IPS-18a (cell line): ENCODE data around the gene RXFP2.

Experiments
- H3K27ac ChIP-seq: one replicate; pipeline ENCODE4 v1.5.1; 2013; ENCODE audit warnings: low read length
- H3K27me3 ChIP-seq: one replicate; pipeline ENCODE4 v1.6.1; 2013; ENCODE audit warnings: mild to moderate bottlenecking, low read length; ENCODE audit not compliant: control insufficient read depth, insufficient read depth
- H3K36me3 ChIP-seq: one replicate; pipeline ENCODE4 v1.6.1; 2013; ENCODE audit warnings: low read depth, low read length; ENCODE audit not compliant: control insufficient read depth
- H3K4me1 ChIP-seq: one replicate; pipeline ENCODE4 v1.6.1; 2013; ENCODE audit warnings: low read depth, low read length; ENCODE audit not compliant: control insufficient read depth
- H3K4me3 ChIP-seq: one replicate; pipeline ENCODE4 v1.5.1; 2013; ENCODE audit warnings: low read length
- H3K9ac ChIP-seq: one replicate; pipeline ENCODE4 v1.6.1; 2013; ENCODE audit warnings: mild to moderate bottlenecking, low read length, moderate library complexity
- H3K9me3 ChIP-seq: one replicate; pipeline ENCODE4 v1.6.1; 2013; ENCODE audit warnings: low read depth, low read length; ENCODE audit not compliant: control insufficient read depth

RXFP2 gene

GRCh38 chr13:31798189-31798588 is 58.9 kb downstream of the RXFP2 start:
- Histone ChIP-seq H3K4me1 (no peaks in the 10 kb centered on the region), H3K27me3 (no peaks in the 10 kb centered on the region), H3K36me3 (no peaks in the 10 kb centered on the region), H3K9ac (no peak overlapping the region), H3K27ac (no peak overlapping the region), H3K9me3 (no peaks in the 10 kb centered on the region), H3K4me3 (no peak overlapping the region)

GRCh38 chr13:31801088-31801487 is 61.8 kb downstream of the RXFP2 start:
- H3K27ac ChIP-seq, result no peak overlapping the region
- no peaks in the 10 kb centered on the region for H3K4me1 ChIP-seq
- no peak overlapping the region for H3K9ac ChIP-seq
- no peak overlapping the region for H3K4me3 ChIP-seq
- no peaks in the 10 kb centered on the region for H3K36me3 ChIP-seq
- H3K9me3 ChIP-seq, result no peaks in the 10 kb centered on the region
- no peaks in the 10 kb centered on the region for H3K27me3 ChIP-seq

- Histone ChIP-seq H3K27ac (no peak overlapping the region), H3K9ac (no peak overlapping the region)
These were observed 64.0 kb downstream of the RXFP2 start for GRCh38 chr13:31803311-31803710.

GRCh38 chr13:31805841-31806240 is 66.5 kb downstream of the RXFP2 start:
- H3K27ac ChIP-seq, result no peak overlapping the region
- H3K9me3 ChIP-seq, result peaks cover 3% of the 10 kb centered on the region
- no peak overlapping the region for H3K9ac ChIP-seq
- H3K27me3 ChIP-seq, result no peaks in the 10 kb centered on the region
- no peaks in the 10 kb centered on the region for H3K4me1 ChIP-seq
- no peak overlapping the region for H3K4me3 ChIP-seq
- H3K36me3 ChIP-seq, result no peaks in the 10 kb centered on the region

More at GRCh38 chr13:31803311-31803710, 64.0 kb downstream of the RXFP2 start:
- no peaks in the 10 kb centered on the region for H3K36me3 ChIP-seq
- H3K27me3 ChIP-seq, result no peaks in the 10 kb centered on the region
- no peak overlapping the region for H3K4me3 ChIP-seq
- H3K9me3 ChIP-seq, result no peaks in the 10 kb centered on the region
- H3K4me1 ChIP-seq, result no peaks in the 10 kb centered on the region

GRCh38 chr13:31807090-31807541 is 67.8 kb downstream of the RXFP2 start:
- Histone ChIP-seq H3K9me3 (peaks cover 3% of the 10 kb centered on the region), H3K9ac (no peak overlapping the region), H3K27ac (no peak overlapping the region), H3K36me3 (no peaks in the 10 kb centered on the region), H3K4me3 (no peak overlapping the region), H3K4me1 (no peaks in the 10 kb centered on the region), H3K27me3 (no peaks in the 10 kb centered on the region)

GRCh38 chr13:31814536-31814935 is 75.2 kb downstream of the RXFP2 start:
- Histone ChIP-seq H3K27me3 (no peaks in the 10 kb centered on the region), H3K9ac (no peak overlapping the region), H3K4me3 (no peak overlapping the region), H3K9me3 (peaks cover 7% of the 10 kb centered on the region), H3K4me1 (no peaks in the 10 kb centered on the region), H3K27ac (no peak overlapping the region), H3K36me3 (no peaks in the 10 kb centered on the region)

- Histone ChIP-seq H3K27ac (no peak overlapping the region), H3K36me3 (no peaks in the 10 kb centered on the region), H3K9me3 (peaks cover 4% of the 10 kb centered on the region), H3K9ac (no peak overlapping the region), H3K4me3 (no peak overlapping the region), H3K27me3 (no peaks in the 10 kb centered on the region), H3K4me1 (no peaks in the 10 kb centered on the region)
These were observed 76.2 kb downstream of the RXFP2 start for GRCh38 chr13:31815361-31816144.

- H3K4me3 ChIP-seq, result no peak overlapping the region
- H3K4me1 ChIP-seq, result no peaks in the 10 kb centered on the region
- H3K27ac ChIP-seq, result no peak overlapping the region
- no peaks in the 10 kb centered on the region for H3K27me3 ChIP-seq
- no peak overlapping the region for H3K9ac ChIP-seq
- peaks cover 4% of the 10 kb centered on the region for H3K9me3 ChIP-seq
- H3K36me3 ChIP-seq, result no peaks in the 10 kb centered on the region
These were observed 78.9 kb downstream of the RXFP2 start for GRCh38 chr13:31818236-31818635.

- H3K27me3 ChIP-seq, result no peaks in the 10 kb centered on the region
- no peak overlapping the region for H3K9ac ChIP-seq
- no peaks in the 10 kb centered on the region for H3K9me3 ChIP-seq
- no peak overlapping the region for H3K27ac ChIP-seq
- H3K4me1 ChIP-seq, result peaks cover 6% of the 10 kb centered on the region
- no peak overlapping the region for H3K4me3 ChIP-seq
- no peaks in the 10 kb centered on the region for H3K36me3 ChIP-seq
These were observed 85.6 kb downstream of the RXFP2 start for GRCh38 chr13:31824705-31825517.

GRCh38 chr13:31826521-31826920 is 87.2 kb downstream of the RXFP2 start:
- H3K4me3 ChIP-seq, result no peak overlapping the region
- no peaks in the 10 kb centered on the region for H3K27me3 ChIP-seq
- no peaks in the 10 kb centered on the region for H3K9me3 ChIP-seq
- no peak overlapping the region for H3K27ac ChIP-seq
- H3K9ac ChIP-seq, result no peak overlapping the region
- H3K4me1 ChIP-seq, result peaks cover 6% of the 10 kb centered on the region
- no peaks in the 10 kb centered on the region for H3K36me3 ChIP-seq

GRCh38 chr13:31827707-31828106 is 88.4 kb downstream of the RXFP2 start:
- no peak overlapping the region for H3K9ac ChIP-seq

More at GRCh38 chr13:31827707-31828106, 88.4 kb downstream of the RXFP2 start:
- Histone ChIP-seq H3K27ac (no peak overlapping the region), H3K27me3 (no peaks in the 10 kb centered on the region), H3K9me3 (no peaks in the 10 kb centered on the region), H3K4me3 (no peak overlapping the region), H3K36me3 (no peaks in the 10 kb centered on the region), H3K4me1 (peaks cover 6% of the 10 kb centered on the region)
